Stimulated activated CD8-positive, alpha-beta memory T cell treated with anti-CD3 and anti-CD28 coated beads, Interleukin-2, amount 100 ng/mL, for 1 hour (primary cell): ENCODE results near the gene EEFSEC.

Experiments used
- DNase-seq, 2 donors: peaks; one replicate each; pipeline ENCODE4 v3.0.0-alpha.2; 2020; ENCODE audit warnings: low read depth in 2 of 2

EEFSEC gene

DNA sequence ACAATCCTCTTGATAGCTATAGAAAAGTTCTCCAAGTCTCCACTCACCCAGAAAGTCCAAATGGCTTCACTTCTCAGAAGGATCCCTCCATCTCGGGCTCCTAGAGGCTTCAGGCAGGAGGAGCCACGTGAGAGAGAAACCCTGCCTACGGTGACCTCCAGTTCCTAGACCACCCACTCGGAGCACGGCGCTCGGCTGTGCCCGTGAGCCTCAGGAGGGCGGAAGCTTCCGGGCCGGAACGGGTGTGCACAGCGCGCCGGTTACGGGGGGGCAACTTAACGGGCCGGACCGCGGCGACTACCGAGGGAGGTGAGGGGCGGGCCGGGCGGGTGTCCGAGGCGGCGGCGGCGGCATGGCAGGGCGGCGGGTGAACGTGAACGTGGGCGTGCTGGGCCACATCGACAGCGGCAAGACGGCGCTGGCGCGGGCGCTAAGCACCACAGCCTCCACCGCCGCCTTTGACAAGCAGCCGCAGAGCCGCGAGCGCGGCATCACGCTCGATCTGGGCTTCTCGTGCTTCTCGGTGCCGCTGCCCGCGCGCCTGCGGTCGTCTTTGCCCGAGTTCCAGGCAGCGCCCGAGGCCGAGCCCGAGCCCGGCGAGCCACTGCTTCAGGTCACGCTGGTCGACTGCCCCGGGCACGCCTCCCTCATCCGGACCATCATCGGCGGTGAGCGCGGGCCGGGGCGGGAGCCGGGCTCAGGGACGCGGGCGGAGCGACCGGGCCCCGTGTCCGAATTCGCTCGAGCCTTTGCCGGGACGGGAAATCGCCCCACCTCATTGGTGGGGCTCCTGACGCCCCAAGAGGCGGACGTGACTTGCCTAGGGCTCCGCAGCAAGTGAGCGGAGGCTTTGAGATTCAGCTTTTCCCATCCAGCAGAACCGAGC is at the start of gene EEFSEC:
TSS of gene EEFSEC (plus strand) at position 326 of the 886 bp plus-strand sequence. CDS start at position 353, 27 bp downstream.
- DNase-seq, result peak; percentile 66 to 67

DNA sequence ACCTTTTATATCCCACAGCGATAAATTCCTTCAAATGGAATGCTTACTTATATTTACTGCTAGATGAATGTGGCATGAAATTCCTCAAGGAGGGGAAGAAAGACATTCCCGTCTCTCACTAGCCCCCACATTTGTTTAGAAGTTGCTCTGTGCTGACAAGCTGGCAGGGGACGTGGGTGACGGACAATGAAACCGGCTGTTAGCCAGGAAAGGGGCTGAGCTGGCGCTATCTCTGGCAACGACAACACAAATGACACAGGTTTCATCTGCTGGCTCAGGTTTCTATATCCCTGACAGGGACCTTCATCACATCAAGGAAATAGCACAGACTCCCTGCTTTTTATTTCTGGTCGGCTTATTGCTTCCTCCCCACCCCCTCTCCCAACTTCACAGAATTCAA is 45.4 kb upstream of the EEFSEC start:
- no peak for DNase-seq

GRCh38 chr3:128111147-128111546 is 42.1 kb upstream of the EEFSEC start:
- no peak for DNase-seq

- DNase-seq, result no peak
Observed at GRCh38 chr3:128112357-128112968, 40.8 kb upstream of the EEFSEC start.

DNA sequence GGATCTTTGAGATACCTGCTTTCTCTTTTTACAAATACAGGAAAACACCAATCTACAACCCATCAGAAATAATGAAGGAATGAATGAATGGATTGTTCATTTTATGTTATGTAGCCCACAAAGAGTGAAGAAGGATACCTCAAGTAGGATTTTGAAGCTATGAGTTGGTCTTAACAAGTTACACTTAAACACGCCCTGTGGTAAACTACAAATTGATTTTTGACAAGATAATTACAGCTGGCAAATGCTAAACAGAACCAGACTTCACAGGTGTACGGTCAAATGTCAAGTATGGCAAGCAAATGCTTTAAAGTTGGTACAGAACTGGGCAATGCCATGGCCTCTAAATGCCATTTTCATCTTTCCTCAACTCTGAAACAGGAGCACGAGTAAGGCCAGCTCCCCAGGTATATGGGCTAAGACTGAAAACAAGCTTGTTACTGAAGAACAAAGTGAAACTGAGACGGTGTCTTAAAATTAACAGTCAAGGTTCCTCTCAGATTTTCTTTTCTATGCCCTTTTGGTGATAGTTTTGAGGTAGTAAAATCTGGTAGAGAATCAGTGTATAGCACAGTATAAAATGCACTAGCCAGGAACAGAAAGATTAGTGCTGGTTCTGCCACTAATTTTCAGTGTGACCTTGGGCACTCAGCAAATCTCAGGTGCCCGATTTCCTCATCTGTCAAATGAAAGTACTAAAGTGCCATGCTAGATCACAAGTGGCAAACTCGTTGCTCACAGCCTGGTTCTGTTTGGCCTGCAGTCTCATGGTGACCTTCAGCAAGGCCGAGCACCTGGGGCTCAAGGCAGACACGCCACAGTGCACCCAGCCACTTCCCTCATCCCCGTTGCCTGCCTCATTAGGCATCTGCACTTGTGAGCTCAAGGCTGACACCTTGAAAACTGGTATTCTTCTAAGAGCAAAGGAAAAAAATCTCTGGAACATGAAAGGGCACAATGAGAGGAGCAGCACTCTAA is 39.2 kb upstream of the EEFSEC start:
- DNase-seq, result no peak

DNA sequence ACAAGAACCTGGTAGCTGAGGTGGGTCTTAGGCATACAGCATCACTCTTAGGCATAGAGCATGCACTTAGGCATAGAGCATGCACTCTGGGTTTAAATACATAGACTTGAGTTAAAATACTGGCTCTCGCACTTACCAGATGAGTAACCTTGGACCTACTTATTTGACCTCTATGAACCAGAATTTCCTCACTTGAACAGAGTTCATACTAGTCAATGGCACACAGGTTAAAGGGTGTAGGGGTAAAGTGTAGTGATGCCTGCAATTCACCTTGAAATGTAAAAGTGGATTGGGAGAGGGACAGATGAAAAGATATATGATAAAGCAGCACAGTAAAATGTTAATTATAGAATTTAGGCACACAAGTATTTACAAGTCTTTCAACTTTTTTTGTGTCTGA is 31.3 kb upstream of the EEFSEC start:
- no peak for DNase-seq

GRCh38 chr3:128123156-128123537 is 30.1 kb upstream of the EEFSEC start:
- DNase-seq, result no peak

DNA sequence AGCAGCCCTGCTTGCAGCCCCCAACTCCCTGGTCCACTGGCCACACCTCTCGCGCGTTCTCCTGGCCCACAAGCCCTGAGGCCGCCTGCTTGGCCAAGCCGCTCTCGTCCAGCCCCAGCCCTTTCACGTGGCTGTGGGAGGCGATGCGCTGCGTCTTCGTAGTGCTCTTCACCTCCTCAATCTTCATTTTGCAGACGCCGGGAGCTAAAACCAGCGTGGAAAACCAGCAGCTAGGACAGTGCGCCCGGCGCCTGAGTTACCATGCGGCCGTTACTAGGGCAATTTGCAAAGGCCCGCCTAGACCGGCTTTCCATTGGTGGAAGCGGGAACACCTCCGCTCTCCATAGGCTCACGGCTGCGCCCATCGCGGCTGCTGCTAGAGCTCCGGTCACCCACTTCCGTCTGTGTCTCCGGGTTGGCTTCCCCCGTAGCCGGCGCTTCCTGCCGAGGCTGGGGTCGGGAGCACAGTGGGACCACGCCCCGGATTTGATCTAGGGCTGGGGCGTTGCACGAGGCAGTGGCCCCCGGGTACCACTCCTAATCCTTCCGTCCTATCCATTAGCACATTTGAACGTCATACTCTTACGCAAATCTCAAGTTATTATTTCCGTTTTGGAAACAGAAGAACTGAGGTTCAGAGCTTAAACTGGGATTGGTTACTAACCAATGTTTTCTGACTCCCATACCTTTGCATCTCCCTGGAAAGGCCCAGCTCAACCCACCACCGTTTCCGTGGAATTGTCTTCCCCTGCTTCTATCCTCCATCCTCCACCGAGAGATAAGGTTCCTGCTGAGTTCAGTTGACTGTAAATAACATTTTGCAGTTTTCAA is 29.5 kb upstream of the EEFSEC start, which contains the start of gene RUVBL1:
TSS of gene RUVBL1 (minus strand) at position 275 of the 831 bp plus-strand sequence. CDS start at position 187, 88 bp downstream.
- peak; percentile 90 to 91 for DNase-seq

DNA sequence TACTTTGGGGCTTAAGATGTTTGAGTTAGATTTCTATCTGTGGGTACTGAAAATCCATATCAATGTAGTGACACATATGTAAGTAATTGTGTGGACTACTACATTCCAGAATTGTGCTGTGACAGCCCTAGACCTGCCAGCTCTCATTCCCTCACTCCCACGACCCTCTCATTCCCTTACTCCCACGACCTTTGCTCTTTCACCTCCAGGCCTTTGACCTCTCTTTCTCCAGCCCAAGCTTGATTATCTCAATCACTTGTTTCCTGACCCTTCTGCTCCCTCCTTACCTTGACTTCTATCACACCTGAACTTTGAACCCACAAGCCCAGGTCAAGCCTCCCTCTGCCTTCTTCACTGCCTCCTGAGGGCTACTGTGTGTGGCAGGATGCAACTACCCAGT is 26.0 kb upstream of the EEFSEC start:
- no peak for DNase-seq

GRCh38 chr3:128128251-128128650 is 25.0 kb upstream of the EEFSEC start:
- DNase-seq, result no peak

GRCh38 chr3:128131897-128132646 is 21.2 kb upstream of the EEFSEC start:
- DNase-seq, result no peak

DNA sequence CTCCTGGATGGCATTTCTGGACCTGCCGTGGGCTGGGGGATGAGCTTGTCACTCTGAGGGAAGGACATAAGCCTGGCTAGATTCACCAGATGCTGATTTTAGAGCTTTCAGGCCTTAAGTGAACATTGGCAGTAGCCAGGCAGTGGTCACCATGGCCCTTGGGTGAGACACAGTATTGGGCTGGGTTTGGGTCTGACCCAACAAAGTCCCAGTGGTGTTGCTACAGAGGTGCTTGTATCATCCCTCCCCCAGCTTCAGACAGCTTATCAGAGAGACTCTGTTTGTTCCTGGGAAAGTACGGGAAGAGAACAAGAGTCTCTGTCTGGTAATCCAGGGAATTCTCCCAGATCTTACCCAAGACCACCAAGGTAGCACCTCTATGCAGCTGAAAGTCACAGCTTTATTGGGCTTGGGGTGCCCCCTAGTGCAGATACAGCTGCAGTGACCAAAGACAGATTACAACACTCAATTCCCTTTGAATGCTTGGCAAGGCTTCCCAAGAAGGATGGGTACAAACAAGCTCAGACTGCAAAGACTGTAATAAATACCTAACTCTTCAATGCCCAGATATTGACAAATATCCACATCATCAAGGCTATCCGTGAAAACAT is 19.9 kb upstream of the EEFSEC start:
- DNase-seq, result no peak

DNA sequence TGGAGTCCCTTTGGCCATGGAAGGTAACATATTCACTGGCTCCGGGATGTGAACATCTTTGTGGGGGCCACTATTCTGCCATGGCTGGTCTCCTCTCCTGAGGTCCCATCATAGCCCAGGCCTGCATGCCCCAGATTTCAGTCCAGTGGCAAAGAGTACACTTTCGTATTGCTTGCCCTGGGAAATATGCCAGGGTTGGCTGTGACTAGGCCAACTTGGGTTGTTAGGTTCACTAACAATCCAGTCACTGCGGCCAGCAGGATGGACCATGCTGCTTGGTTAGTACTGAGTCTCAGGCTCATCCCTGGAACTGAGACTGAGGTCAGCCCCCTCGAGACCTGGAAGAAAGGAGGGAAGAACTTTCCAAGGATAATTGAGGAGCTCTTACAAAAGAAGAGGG is 9.8 kb upstream of the EEFSEC start:
- DNase-seq, result no peak

DNA sequence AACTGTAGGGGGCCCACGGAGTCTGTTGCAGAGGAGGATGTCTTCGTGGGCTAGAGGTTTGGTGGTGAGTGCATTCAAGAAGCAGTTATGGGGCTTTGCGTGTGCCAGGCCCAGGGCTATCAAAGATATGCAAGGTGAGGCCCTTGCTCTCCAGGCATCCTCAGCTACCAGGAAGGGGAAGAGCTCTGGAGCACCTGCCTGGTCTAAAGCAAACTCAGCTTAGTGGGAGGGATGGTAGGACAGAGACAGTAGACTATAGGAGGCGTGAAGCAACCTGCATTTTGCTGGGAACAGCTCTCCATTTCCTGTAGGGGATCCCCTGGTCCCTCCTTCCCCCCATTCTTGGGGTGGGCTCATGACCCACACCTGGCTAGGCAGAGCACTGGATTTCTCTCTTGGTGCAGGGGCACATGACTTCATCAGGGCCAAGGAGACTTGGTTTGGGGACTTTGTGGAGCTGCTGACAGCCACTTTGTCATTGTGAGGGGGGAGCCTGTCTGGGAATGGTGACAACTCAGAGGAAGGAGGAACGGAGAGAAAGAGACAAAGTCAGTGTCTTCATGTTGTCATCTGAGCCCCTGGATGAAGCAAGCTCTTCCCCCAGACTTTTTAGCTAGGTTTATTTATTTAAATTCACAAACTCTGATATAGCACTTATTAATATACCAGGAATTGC is 8.6 kb upstream of the EEFSEC start:
- no peak for DNase-seq

DNA sequence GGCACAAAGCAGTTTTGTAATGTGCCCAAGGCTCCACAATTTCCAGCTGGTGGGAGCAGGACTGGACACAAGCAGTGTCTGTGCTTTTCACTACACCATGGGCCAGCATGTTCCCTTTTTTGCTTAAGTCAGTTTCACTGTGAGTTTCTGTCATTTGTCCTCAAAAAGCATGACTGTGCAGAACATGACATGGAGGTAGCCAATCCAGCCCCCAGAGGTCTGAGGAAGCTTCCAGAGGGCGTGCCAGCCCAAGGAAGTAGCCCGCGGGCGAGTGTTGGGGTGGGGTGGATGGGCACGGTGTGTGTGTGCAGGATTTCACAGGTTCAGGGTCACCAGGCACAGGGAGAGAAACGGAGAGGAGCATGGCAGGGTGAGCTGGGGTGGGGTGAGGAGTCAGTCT is 8.0 kb upstream of the EEFSEC start:
- DNase-seq, result no peak

- no peak for DNase-seq
Observed at GRCh38 chr3:128146201-128146600, 7.1 kb upstream of the EEFSEC start.

GRCh38 chr3:128149650-128150049 is 3.6 kb upstream of the EEFSEC start:
- no peak for DNase-seq

DNA sequence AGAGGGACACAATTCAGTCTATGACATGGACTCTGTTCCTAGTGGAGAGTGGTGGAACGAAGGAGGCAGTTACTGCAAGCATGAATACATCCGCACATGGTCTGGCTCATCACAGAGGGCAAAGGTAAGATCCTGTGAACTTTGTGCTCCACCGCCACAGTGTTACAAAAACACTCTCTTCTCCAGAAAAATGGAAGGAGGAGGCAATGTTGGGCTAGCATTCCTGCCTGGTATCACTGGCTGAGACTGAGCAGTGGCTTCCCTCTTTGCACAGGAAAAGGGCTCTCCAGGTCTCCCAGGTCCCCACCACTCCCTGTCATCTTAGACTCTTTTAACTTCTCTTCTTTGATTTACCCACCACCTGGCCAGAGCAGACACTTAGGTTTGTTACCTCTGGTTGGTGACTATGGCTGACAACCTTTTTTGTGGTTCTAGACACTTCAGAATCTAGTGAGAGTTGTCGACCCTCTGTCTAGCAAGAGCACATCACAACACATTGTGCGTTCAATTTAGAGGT is 1.5 kb upstream of the EEFSEC start:
- no peak for DNase-seq
